Stimulated activated CD8-positive, alpha-beta memory T cell treated with anti-CD3 and anti-CD28 coated beads, Interleukin-7, amount 100 ng/mL, for 1 hour (primary cell): ENCODE data around the gene AIDA.
"Not testable (repeated sequence)": the region's sequence is repeated elsewhere in the genome, so short reads cannot be mapped to it uniquely, and the experiment has no call there.

ENCODE experiments used
- DNase-seq, 2 donors: peaks; one replicate each; pipeline ENCODE4 v3.0.0-alpha.2; 2020; ENCODE audit warnings: low read depth in 2 of 2

The AIDA gene

GRCh38 chr1:222713091-222713961 is 1.0 kb upstream of the AIDA start:
- peak; percentile 80 to 82 for DNase-seq

- peak; percentile 24 to 33 for DNase-seq
These were observed 705 bp downstream of the AIDA start for GRCh38 chr1:222711319-222712252.

- no peak for DNase-seq
These were observed 2.6 kb downstream of the AIDA start for GRCh38 chr1:222709700-222710153.

- no peak for DNase-seq
These were observed 5.5 kb downstream of the AIDA start for GRCh38 chr1:222706815-222707214.

GRCh38 chr1:222704260-222704659 is 8.0 kb downstream of the AIDA start:
- no peak for DNase-seq

- no peak for DNase-seq
These were observed 10.1 kb downstream of the AIDA start for GRCh38 chr1:222702210-222702609.

GRCh38 chr1:222697826-222698225 is 14.5 kb downstream of the AIDA start:
- no peak for DNase-seq

- no peak for DNase-seq
These were observed 15.1 kb downstream of the AIDA start for GRCh38 chr1:222697203-222697602.

GRCh38 chr1:222696741-222697140 is 15.6 kb downstream of the AIDA start:
- DNase-seq = no peak

GRCh38 chr1:222694927-222695326 is 17.4 kb downstream of the AIDA start:
- no peak for DNase-seq

- DNase-seq = no peak
These were observed 21.3 kb downstream of the AIDA start for GRCh38 chr1:222691016-222691415.

- no peak for DNase-seq
These were observed 32.2 kb downstream of the AIDA start for GRCh38 chr1:222680080-222680479.

GRCh38 chr1:222670110-222670509 is 42.2 kb downstream of the AIDA start:
- DNase-seq = no peak

- DNase-seq = not testable (repeated sequence)
These were observed 43.2 kb downstream of the AIDA start for GRCh38 chr1:222669107-222669506.

- DNase-seq = not testable (repeated sequence)
These were observed 44.1 kb downstream of the AIDA start for GRCh38 chr1:222668184-222668583.

GRCh38 chr1:222665964-222666363 is 46.3 kb downstream of the AIDA start:
- DNase-seq = no peak

GRCh38 chr1:222663431-222663934 is 48.8 kb downstream of the AIDA start:
- no peak for DNase-seq

GRCh38 chr1:222657899-222658298 is 54.4 kb downstream of the AIDA start:
- DNase-seq = no peak

GRCh38 chr1:222656391-222657155 is 55.7 kb downstream of the AIDA start:
- DNase-seq = no peak

GRCh38 chr1:222654849-222655248 is 57.4 kb downstream of the AIDA start:
- peak; percentile 39 to 42 for DNase-seq

- DNase-seq = no peak
These were observed 59.0 kb downstream of the AIDA start for GRCh38 chr1:222653178-222653827.
